ENCODE measurements around the gene CDC37L1.

DNA sequence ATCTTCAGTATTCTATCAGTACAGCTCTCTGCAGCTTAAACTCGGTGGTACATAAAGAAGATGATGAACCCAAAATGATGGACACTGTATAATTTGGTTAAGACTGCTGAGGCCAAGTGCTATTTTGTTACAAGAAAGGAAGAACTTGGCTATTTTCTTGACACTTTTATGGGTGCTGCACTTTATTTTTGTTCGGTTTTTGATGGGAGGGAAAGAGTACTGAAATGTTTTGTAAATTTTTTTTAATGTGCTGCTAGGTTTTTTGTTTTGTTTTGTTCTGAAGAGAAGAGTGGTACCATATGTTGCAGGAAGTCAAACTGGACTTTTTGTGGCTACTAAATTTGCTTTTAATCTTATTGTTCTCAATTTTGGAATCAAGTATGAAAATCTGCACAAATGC, 26.7 kb downstream of the CDC37L1 start:
- TF ChIP-seq POLR2AphosphoS5 (IDR thresholded peaks at IDR 0.05): no peak
- TF ChIP-seq, protein P1, sequence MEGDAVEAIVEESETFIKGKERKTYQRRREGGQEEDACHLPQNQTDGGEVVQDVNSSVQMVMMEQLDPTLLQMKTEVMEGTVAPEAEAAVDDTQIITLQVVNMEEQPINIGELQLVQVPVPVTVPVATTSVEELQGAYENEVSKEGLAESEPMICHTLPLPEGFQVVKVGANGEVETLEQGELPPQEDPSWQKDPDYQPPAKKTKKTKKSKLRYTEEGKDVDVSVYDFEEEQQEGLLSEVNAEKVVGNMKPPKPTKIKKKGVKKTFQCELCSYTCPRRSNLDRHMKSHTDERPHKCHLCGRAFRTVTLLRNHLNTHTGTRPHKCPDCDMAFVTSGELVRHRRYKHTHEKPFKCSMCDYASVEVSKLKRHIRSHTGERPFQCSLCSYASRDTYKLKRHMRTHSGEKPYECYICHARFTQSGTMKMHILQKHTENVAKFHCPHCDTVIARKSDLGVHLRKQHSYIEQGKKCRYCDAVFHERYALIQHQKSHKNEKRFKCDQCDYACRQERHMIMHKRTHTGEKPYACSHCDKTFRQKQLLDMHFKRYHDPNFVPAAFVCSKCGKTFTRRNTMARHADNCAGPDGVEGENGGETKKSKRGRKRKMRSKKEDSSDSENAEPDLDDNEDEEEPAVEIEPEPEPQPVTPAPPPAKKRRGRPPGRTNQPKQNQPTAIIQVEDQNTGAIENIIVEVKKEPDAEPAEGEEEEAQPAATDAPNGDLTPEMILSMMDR (IDR thresholded peaks at IDR 0.05): no peak
